Nephron progenitor cell (in vitro differentiated cells): ENCODE measurements around the gene SHC4.
"Not testable (repeated sequence)": the region's sequence is repeated elsewhere in the genome, so short reads cannot be mapped to it uniquely, and the experiment has no call there.

Source experiments
- DNase-seq: peaks from one replicate; pipeline ENCODE4 v3.0.0; 2021
- H3K27ac Mint-ChIP-seq: 2 replicates; pipeline ENCODE4 v1.8.0; 2021; ENCODE audit warnings: mild to moderate bottlenecking, moderate library complexity, mixed read lengths
- H3K27me3 Mint-ChIP-seq: 2 replicates; pipeline ENCODE4 v1.8.0; 2021; ENCODE audit warnings: mild to moderate bottlenecking, low read depth, mixed read lengths; ENCODE audit not compliant: poor library complexity
- H3K36me3 Mint-ChIP-seq: 2 replicates; pipeline ENCODE4 v1.8.0; 2021; ENCODE audit warnings: low read depth, mixed read lengths
- H3K4me1 Mint-ChIP-seq: 2 replicates; pipeline ENCODE4 v1.8.0; 2021; ENCODE audit warnings: mixed read lengths
- H3K4me3 Mint-ChIP-seq: 2 replicates; pipeline ENCODE4 v1.8.0; 2021; ENCODE audit warnings: mild to moderate bottlenecking, moderate library complexity, mixed read lengths
- H3K9me3 Mint-ChIP-seq: 2 replicates; pipeline ENCODE4 v1.8.0; 2021; ENCODE audit warnings: mild to moderate bottlenecking, moderate library complexity, mixed read lengths
- CTCF ChIP-seq: fragments of 200-600 bp; sonication (generic); IDR thresholded peaks from 2 replicates; pipeline ENCODE4 v1.5.0; 2021; ENCODE audit warnings: antibody characterized with exemption

Gene SHC4

GRCh38 chr15:48975472-48976419, 12.0 kb upstream of the SHC4 start:
- Mint-ChIP-seq H3K4me3 (peak overlapping the region; percentile 69), H3K9me3 (peaks cover under 1% of the 10 kb centered on the region), H3K27ac (no peak overlapping the region), H3K4me1 (peaks cover 22% of the 10 kb centered on the region), H3K36me3 (no peaks in the 10 kb centered on the region), H3K27me3 (peaks cover 9% of the 10 kb centered on the region)
- peak; percentile 77 for TF ChIP-seq CTCF
- DNase-seq = peak; percentile 88

- peak overlapping the region; percentile 48 for H3K4me3 Mint-ChIP-seq
- H3K9me3 Mint-ChIP-seq = peaks cover 9% of the 10 kb centered on the region
- TF ChIP-seq CTCF = no peak
- peaks cover 8% of the 10 kb centered on the region for H3K27me3 Mint-ChIP-seq
- no peak for DNase-seq
- no peaks in the 10 kb centered on the region for H3K36me3 Mint-ChIP-seq
- H3K4me1 Mint-ChIP-seq = peaks cover 22% of the 10 kb centered on the region
- peak overlapping the region; percentile 26 for H3K27ac Mint-ChIP-seq
These were observed 11.2 kb upstream of the SHC4 start for GRCh38 chr15:48974882-48975281.

- peaks cover 22% of the 10 kb centered on the region for H3K4me1 Mint-ChIP-seq
- H3K27ac Mint-ChIP-seq = no peak overlapping the region
- TF ChIP-seq CTCF = no peak
- no peaks in the 10 kb centered on the region for H3K36me3 Mint-ChIP-seq
- H3K27me3 Mint-ChIP-seq = peaks cover 11% of the 10 kb centered on the region
- no peak for DNase-seq
- H3K9me3 Mint-ChIP-seq = peaks cover 16% of the 10 kb centered on the region
- H3K4me3 Mint-ChIP-seq = no peak overlapping the region
These were observed 9.2 kb upstream of the SHC4 start for GRCh38 chr15:48972750-48973503.

GRCh38 chr15:48970926-48971325, 7.2 kb upstream of the SHC4 start:
- H3K27ac Mint-ChIP-seq, H3K27me3 Mint-ChIP-seq, H3K4me3 Mint-ChIP-seq, H3K36me3 Mint-ChIP-seq, DNase-seq: not testable (repeated sequence)
- peaks cover 16% of the 10 kb centered on the region for H3K9me3 Mint-ChIP-seq
- peaks cover 11% of the 10 kb centered on the region for H3K4me1 Mint-ChIP-seq

- no peak for DNase-seq
- no peaks in the 10 kb centered on the region for H3K36me3 Mint-ChIP-seq
- no peak overlapping the region for H3K4me3 Mint-ChIP-seq
- TF ChIP-seq CTCF = no peak
- peaks cover 16% of the 10 kb centered on the region for H3K9me3 Mint-ChIP-seq
- no peak overlapping the region for H3K27ac Mint-ChIP-seq
- H3K27me3 Mint-ChIP-seq = peaks cover 15% of the 10 kb centered on the region
- H3K4me1 Mint-ChIP-seq = peaks cover 19% of the 10 kb centered on the region
These were observed 4.3 kb upstream of the SHC4 start for GRCh38 chr15:48968066-48968465.

GRCh38 chr15:48967336-48967735, 3.6 kb upstream of the SHC4 start:
- H3K36me3 Mint-ChIP-seq = no peaks in the 10 kb centered on the region
- H3K27ac Mint-ChIP-seq = no peak overlapping the region
- DNase-seq = no peak
- no peak overlapping the region for H3K4me3 Mint-ChIP-seq
- TF ChIP-seq CTCF = no peak
- peaks cover 19% of the 10 kb centered on the region for H3K4me1 Mint-ChIP-seq
- peaks cover 16% of the 10 kb centered on the region for H3K9me3 Mint-ChIP-seq
- peaks cover 22% of the 10 kb centered on the region for H3K27me3 Mint-ChIP-seq
